ENCODE results near the gene C4orf54.

The C4orf54 gene

DNA sequence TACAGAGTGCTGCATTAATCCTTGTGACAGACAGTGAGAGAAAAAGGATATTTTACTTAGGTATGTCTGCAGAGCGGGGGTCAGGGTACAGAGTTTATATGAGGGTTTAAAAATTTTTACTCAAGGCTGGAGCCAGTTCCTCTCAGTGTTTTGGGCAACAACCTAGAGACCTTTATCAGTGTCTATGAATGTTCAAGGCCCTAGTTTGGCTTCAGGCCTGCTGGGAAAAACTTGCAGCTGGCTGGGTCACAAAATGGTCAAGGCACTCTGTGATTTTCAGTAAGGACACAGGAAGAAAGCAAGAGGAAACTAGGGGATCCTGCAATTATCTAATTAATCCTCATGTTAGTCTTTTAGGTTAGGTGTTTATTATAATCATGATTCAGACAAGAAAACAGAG is 10.8 kb upstream of the C4orf54 start:
- TF ChIP-seq, protein P1, sequence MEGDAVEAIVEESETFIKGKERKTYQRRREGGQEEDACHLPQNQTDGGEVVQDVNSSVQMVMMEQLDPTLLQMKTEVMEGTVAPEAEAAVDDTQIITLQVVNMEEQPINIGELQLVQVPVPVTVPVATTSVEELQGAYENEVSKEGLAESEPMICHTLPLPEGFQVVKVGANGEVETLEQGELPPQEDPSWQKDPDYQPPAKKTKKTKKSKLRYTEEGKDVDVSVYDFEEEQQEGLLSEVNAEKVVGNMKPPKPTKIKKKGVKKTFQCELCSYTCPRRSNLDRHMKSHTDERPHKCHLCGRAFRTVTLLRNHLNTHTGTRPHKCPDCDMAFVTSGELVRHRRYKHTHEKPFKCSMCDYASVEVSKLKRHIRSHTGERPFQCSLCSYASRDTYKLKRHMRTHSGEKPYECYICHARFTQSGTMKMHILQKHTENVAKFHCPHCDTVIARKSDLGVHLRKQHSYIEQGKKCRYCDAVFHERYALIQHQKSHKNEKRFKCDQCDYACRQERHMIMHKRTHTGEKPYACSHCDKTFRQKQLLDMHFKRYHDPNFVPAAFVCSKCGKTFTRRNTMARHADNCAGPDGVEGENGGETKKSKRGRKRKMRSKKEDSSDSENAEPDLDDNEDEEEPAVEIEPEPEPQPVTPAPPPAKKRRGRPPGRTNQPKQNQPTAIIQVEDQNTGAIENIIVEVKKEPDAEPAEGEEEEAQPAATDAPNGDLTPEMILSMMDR (conservative IDR thresholded peaks at IDR 0.05): no peak
- no peak overlapping the region for H3K27ac ChIP-seq

DNA sequence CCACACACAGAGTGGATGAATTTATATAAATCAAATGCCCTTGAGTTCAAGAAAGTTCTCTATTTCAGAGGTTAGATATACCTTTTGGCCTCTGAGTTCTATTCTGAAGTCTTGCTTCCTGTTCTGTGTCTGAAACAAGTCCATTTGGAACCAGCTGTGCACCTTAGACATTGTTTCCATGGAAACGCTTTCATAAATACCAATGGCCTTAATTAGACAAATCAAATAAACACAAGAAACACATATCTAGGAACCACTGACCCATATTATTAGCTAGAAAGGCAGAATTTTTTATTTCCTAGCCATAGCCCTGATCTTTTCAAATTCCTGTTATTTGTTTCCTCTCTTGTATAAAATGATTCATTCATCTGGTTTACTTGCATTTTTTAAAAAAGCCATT is 8.4 kb upstream of the C4orf54 start:
- H3K27ac ChIP-seq: no peak overlapping the region
- TF ChIP-seq, protein P1 (conservative IDR thresholded peaks at IDR 0.05): no peak

DNA sequence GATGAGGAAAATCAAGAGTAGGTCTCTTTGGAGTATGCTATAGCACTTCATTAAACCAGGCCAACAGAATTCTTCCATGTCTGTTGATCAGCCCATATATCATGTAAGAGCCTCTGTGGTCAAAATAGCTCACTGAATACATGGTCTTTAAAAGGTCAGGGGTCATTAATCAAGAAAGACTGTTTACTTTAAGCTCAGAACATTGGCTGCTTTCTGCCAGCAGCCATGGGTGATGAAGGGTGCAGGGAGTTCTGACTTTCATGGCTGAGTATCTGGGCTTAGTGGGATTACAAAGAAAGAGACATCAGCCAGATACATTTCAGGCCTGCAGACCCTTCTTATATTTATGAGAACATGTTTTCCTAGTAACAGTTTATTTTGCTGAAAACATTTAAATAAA is 7.1 kb upstream of the C4orf54 start:
- no peak overlapping the region for H3K27ac ChIP-seq
- TF ChIP-seq, protein P1 (conservative IDR thresholded peaks at IDR 0.05): no peak

DNA sequence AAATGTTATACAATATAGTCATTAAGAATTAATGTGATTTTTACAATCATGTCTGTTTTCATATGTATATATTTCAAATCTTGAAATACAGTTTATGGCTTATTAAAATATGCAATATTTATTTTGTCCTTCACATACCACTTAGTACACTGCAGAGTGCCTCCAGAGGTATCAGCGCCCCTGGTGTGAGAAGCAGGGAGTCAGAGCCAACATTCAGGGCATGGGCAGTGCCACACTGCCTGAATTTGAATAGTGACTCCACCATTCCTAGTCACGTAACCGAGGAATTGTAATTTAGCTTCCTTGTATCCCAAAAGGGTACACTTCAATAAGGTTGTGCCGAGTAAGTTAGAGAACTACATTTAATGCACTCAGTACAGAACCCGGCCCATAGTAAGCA is 4.3 kb upstream of the C4orf54 start:
- no peak overlapping the region for H3K27ac ChIP-seq
- TF ChIP-seq, protein P1 (conservative IDR thresholded peaks at IDR 0.05): no peak

DNA sequence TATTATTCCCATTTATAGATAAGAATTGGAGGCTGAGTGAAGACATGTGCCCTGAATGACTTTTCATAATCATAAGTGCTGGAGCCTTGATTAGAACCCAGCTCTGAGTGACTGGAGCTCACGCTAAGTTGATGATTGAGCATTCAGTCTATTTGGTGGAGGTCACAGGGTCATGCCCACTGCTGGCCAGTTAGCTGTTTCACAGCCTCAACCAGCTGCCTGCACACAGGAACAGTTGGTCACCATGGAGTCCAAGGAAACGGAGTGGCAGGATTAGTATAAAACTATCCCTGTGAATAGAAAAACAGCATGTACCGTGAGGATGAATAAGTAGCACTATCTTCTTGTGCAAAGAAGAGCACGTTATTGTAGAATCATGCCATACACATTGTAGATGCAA is 1.0 kb upstream of the C4orf54 start:
- TF ChIP-seq, protein P1 (conservative IDR thresholded peaks at IDR 0.05): no peak
- H3K27ac ChIP-seq: no peak overlapping the region

DNA sequence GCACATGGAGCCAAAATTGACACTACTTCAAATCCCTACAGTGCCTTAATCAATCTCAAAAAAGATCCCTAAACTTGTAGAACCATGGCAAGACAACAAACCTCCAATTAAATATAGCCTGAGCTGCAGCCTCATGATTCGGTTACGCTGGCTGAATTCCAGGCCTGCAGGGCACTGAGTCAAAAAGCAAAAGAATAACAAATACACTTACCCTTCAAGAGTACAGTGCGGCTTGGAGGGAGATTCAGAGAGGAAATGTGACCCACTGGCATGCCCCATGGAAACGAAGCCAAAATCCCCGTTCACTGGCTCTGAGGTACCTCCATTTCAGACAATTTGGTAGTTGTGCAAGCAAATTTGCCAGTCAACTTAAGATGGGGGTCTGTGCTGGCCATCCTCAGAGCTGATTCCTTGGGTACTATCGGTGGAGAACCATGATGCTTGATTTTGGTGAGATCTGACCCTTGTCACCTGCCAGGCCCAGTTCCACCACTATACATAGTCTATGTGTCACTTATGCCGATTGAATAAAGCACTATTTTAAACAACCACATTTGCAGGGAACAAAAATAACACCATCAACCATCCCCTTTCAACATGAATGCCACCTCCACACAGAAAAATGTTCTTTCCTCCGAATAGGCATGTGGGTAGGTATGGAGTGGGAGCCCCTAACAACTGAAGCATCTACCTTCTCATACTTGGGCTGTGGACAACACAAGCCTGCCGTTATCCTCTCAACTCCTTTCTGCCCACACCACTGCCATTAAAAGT is 2.1 kb downstream of the C4orf54 start:
- TF ChIP-seq, protein P1 (conservative IDR thresholded peaks at IDR 0.05): no peak
- no peak overlapping the region for H3K27ac ChIP-seq

DNA sequence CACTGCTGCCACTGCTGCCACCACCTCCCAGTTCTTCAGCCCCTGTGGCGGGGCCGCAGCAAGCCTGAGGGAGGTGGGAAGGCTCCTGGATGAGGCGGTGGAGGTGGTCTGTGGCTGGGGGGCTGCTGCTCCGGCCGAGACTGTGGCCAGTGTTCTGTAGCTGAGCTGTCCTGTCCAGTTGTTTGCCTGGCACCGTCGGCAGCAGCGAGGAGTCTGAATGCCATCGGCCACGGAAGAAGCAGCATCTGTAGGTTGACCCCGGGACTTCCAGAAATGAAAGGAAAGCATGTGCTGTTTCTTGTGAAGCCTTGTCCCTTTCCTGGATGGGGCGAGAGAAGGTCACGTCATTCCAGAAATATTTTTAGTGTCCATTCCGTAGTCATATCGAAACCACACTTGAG is 3.3 kb downstream of the C4orf54 start:
- H3K27ac ChIP-seq: no peak overlapping the region
- TF ChIP-seq, protein P1 (conservative IDR thresholded peaks at IDR 0.05): no peak
